Endothelial cell of umbilical vein (primary cell): ENCODE data around the gene C19orf25. TPM values are rescaled to one million over a fixed set of nuclear protein-coding genes. Genes with fewer than 3 reads are reported as not detected.

Experiments used
- BruUV-seq: library from RNA; stranded (reverse); fragments of 400-500 nt; replicated peaks from 2 replicates; lab custom pipeline; 2021; lab: Mats Ljungman, UMichigan
- CTCF ChIA-PET: fragments of 300-600, 350-600 bp; sonication (Branson Sonifier 250); formaldehyde crosslinking; loops from one replicate; lab custom pipeline; 2021; ENCODE audit warnings: antibody characterized with exemption, inconsistent platforms; lab: Charles Lee
- POLR2A ChIA-PET: fragments of 300-600, 350-600 bp; sonication (Branson Sonifier 250); formaldehyde crosslinking; loops from one replicate; lab custom pipeline; 2021; ENCODE audit warnings: antibody characterized with exemption, inconsistent platforms; lab: Charles Lee
- DNase-seq: peaks from one replicate; pipeline ENCODE4 v3.0.0-alpha.2; 2011; ENCODE audit warnings: low read depth, low spot score
- FAIRE-seq: peaks from 2 replicates; lab custom pipeline; 2011; peaks lifted over from hg19 to GRCh38; lab: Jason Lieb, UNC
- H2AFZ ChIP-seq: 2 replicates; pipeline ENCODE4 v1.6.0; 2012; ENCODE audit warnings: low read depth, low read length, control low read depth, inconsistent platforms
- H3K27ac ChIP-seq: 2 replicates; pipeline ENCODE4 v1.5.1; 2011; ENCODE audit warnings: low read depth, mild to moderate bottlenecking, control low read depth, low read length, moderate library complexity; ENCODE audit not compliant: insufficient read depth
- H3K27me3 ChIP-seq, 2 experiments: 2 replicates each; pipeline versions ENCODE4 v1.6.0 to v1.6.1; 2011; ENCODE audit warnings: low read length in 2 of 2, mixed read lengths in 1 of 2; ENCODE audit not compliant: control insufficient read depth in 2 of 2, insufficient read depth in 2 of 2
- H3K36me3 ChIP-seq, 2 experiments: 2 replicates in 1 of 2; 3 replicates in 1 of 2; pipeline ENCODE4 v1.5.1; 2011; ENCODE audit warnings: low read length in 2 of 2, mild to moderate bottlenecking in 1 of 2, moderate library complexity in 1 of 2; ENCODE audit not compliant: control insufficient read depth in 2 of 2, insufficient read depth in 2 of 2; ENCODE audit errors: extremely low read depth in 1 of 2
- H3K4me1 ChIP-seq: 3 replicates; pipeline ENCODE4 v1.5.1; 2011; ENCODE audit warnings: mild to moderate bottlenecking, low read length; ENCODE audit not compliant: control insufficient read depth, insufficient read depth; ENCODE audit errors: extremely low read depth
- H3K4me2 ChIP-seq: 2 replicates; pipeline ENCODE4 v1.6.1; 2011; ENCODE audit warnings: low read length, control low read depth, mixed read lengths; ENCODE audit not compliant: insufficient read depth
- H3K4me3 ChIP-seq, 3 experiments: fragments of 200-600 bp in 1 of 3; sonication (generic), shearing (Covaris generic) in 1 of 3; replicated peaks in 1 of 3; 2 replicates each; pipeline ENCODE4 v1.5.1; 2011 to 2016; ENCODE audit warnings: control low read depth in 3 of 3, low read length in 3 of 3, mild to moderate bottlenecking in 2 of 3, inconsistent platforms in 1 of 3, low read depth in 1 of 3, moderate library complexity in 1 of 3; ENCODE audit not compliant: insufficient read depth in 1 of 3
- H3K79me2 ChIP-seq: 2 replicates; pipeline ENCODE4 v1.6.0; 2012; ENCODE audit warnings: low read length, inconsistent platforms; ENCODE audit not compliant: control insufficient read depth, insufficient read depth
- H3K9ac ChIP-seq: replicated peaks from 2 replicates; pipeline ENCODE3; 2011; ENCODE audit warnings: low read length, control low read depth; ENCODE audit not compliant: insufficient read depth; ENCODE audit errors: extremely low read depth
- H3K9me1 ChIP-seq: replicated peaks from 3 replicates; pipeline ENCODE4 v1.6.0; 2011; ENCODE audit warnings: mild to moderate bottlenecking, low read length; ENCODE audit not compliant: control insufficient read depth, insufficient read depth; ENCODE audit errors: extremely low read depth
- H3K9me3 ChIP-seq: replicated peaks from 2 replicates; pipeline ENCODE4 v1.5.1; 2012; ENCODE audit warnings: low read length, inconsistent platforms; ENCODE audit not compliant: control insufficient read depth, insufficient read depth
- H4K20me1 ChIP-seq: replicated peaks from 2 replicates; pipeline ENCODE3; 2011; ENCODE audit warnings: mild to moderate bottlenecking, low read length; ENCODE audit not compliant: control insufficient read depth, insufficient read depth; ENCODE audit errors: extremely low read depth
- EZH2 ChIP-seq: IDR thresholded peaks from 2 replicates; pipeline ENCODE4 v1.6.1; 2012; ENCODE audit warnings: borderline replicate concordance, low read depth, mild to moderate bottlenecking, moderate library complexity, low read length, inconsistent platforms; ENCODE audit not compliant: severe bottlenecking
- FOS ChIP-seq: IDR thresholded peaks from 2 replicates; pipeline ENCODE4 v1.6.1; 2011; ENCODE audit warnings: mild to moderate bottlenecking, low read length, moderate library complexity, borderline replicate concordance; ENCODE audit not compliant: insufficient read depth
- GATA2 ChIP-seq: IDR thresholded peaks from 2 replicates; pipeline ENCODE4 v1.7.0; 2011; ENCODE audit warnings: low read depth, mild to moderate bottlenecking, moderate library complexity, mixed read lengths, low read length; ENCODE audit not compliant: insufficient read length, insufficient read depth
- JUN ChIP-seq: IDR thresholded peaks from 2 replicates; pipeline ENCODE4 v1.6.1; 2011; ENCODE audit warnings: borderline replicate concordance, low read depth; ENCODE audit not compliant: insufficient read length, insufficient read depth
- MYC ChIP-seq: IDR thresholded peaks from one replicate; pipeline ENCODE4 v1.6.1; 2011; ENCODE audit warnings: mild to moderate bottlenecking, low read depth, low read length
- POLR2A ChIP-seq: IDR thresholded peaks from 2 replicates; pipeline ENCODE4 v1.6.1; 2012; ENCODE audit warnings: low read depth, mild to moderate bottlenecking, control low read depth, low read length
- POLR2AphosphoS5 ChIP-seq: IDR thresholded peaks from 2 replicates; pipeline ENCODE4 v1.6.1; 2012; ENCODE audit warnings: low read depth, mild to moderate bottlenecking, control low read depth, low read length, moderate library complexity; ENCODE audit not compliant: insufficient read depth
- dilution Hi-C: fragments of 300-500 bp; cut with MboI; formaldehyde crosslinking; loops from one replicate; pipeline ENCODE4 v1.15.0; 2019; ENCODE audit warnings: low sequenced_read_pairs; ENCODE audit not compliant: extremely low pct_ligation_motif_present
- intact Hi-C: fragments of 100-400 bp; cut with micrococcal nuclease; formaldehyde crosslinking; loops from one replicate; pipeline ENCODE4 v1.10.0; 2022
- polyA plus RNA-seq, 4 experiments: library from polyadenylated mRNA; depleted of rRNA in 3 of 4; stranded (reverse) in 3 of 4; unstranded in 1 of 4; fragments of >200 nt; gene quantifications; 2 replicates each; pipeline versions ENCODE4 v1.2.1 to v1.2.3, GENCODE V29; 2011 to 2012; ENCODE audit warnings: missing spikeins in 1 of 4
- total RNA-seq: library from RNA; stranded (reverse); gene quantifications from 2 replicates; pipeline ENCODE4 v1.2.3, GENCODE V29; 2021
- TF ChIP-seq, protein P1 (sequence below), 2 donors: IDR thresholded peaks; 1 replicate in 1 of 2; 2 replicates in 1 of 2; pipeline ENCODE4 v1.5.1; 2011; ENCODE audit warnings: low read length in 2 of 2, mild to moderate bottlenecking in 2 of 2, moderate library complexity in 2 of 2, control low read depth in 1 of 2, inconsistent platforms in 1 of 2, low read depth in 1 of 2; ENCODE audit not compliant: insufficient read depth in 1 of 2; ENCODE audit errors: extremely low read depth in 1 of 2
- TF ChIP-seq, protein P2 (sequence below): IDR thresholded peaks from 2 replicates; pipeline ENCODE4 v1.6.1; 2011; ENCODE audit not compliant: insufficient read depth, insufficient read length

Gene C19orf25
- total and polyA plus RNA-seq, 2 donors (not counting 3 experiments of a cell fraction or from before 2014, with no cell fraction given), result 28.0 to 34.6 TPM

DNA sequence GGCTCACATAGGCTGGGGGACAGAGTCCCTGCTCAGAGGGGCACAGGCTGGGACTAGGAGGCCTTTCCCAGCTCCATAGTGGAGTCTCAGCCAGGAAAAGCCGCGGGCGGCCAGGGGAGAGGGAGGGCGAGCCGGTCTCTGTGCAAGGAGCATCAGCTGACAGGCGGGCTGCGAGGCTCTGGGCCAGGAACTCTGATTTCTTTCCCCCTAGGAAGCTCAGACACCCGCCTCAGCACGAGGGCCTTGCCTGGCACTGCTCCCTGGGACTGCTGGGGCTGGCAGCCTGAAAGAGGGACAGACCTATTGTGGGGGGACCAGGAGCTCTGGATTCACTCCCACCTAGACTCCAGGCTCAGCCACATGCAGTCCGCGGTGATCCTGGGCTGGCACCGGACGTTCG, 42.6 kb upstream of the C19orf25 start:
- intact Hi-C loops (no loop called here), dilution Hi-C loops (no loop called here)
- Histone ChIP-seq H3K9me3 (no peaks in the 10 kb centered on the region), H4K20me1 (no peaks in the 10 kb centered on the region), H2AFZ (no peak overlapping the region), H3K27ac (no peak overlapping the region), H3K36me3 (no peaks in the 10 kb centered on the region), H3K4me3 (no peak overlapping the region), H3K4me1 (no peaks in the 10 kb centered on the region), H3K9ac (no peak overlapping the region), H3K9me1 (no peaks in the 10 kb centered on the region), H3K4me2 (no peak overlapping the region), H3K27me3 (peaks cover 9 to 12% of the 10 kb centered on the region in 2 experiments), H3K79me2 (no peaks in the 10 kb centered on the region)
- TF ChIP-seq MYC, result no peak
- no peak for TF ChIP-seq POLR2AphosphoS5
- no peak for TF ChIP-seq JUN
- TF ChIP-seq, protein P1, sequence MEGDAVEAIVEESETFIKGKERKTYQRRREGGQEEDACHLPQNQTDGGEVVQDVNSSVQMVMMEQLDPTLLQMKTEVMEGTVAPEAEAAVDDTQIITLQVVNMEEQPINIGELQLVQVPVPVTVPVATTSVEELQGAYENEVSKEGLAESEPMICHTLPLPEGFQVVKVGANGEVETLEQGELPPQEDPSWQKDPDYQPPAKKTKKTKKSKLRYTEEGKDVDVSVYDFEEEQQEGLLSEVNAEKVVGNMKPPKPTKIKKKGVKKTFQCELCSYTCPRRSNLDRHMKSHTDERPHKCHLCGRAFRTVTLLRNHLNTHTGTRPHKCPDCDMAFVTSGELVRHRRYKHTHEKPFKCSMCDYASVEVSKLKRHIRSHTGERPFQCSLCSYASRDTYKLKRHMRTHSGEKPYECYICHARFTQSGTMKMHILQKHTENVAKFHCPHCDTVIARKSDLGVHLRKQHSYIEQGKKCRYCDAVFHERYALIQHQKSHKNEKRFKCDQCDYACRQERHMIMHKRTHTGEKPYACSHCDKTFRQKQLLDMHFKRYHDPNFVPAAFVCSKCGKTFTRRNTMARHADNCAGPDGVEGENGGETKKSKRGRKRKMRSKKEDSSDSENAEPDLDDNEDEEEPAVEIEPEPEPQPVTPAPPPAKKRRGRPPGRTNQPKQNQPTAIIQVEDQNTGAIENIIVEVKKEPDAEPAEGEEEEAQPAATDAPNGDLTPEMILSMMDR (IDR thresholded peaks at IDR 0.05; ENCODE audit: extremely low read depth in 1 of 2, insufficient read depth in 1 of 2, low read depth in 1 of 2, low read length in 2 of 2), result no peak
- no peak for TF ChIP-seq GATA2
- TF ChIP-seq POLR2A, result no peak
- TF ChIP-seq FOS, result no peak
- TF ChIP-seq, protein P2, sequence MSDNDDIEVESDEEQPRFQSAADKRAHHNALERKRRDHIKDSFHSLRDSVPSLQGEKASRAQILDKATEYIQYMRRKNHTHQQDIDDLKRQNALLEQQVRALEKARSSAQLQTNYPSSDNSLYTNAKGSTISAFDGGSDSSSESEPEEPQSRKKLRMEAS, result no peak
- TF ChIP-seq EZH2, result no peak
- ChIA-PET POLR2A (no interaction called here), CTCF (interaction anchor here (0.8 to 1.4 kb wide), 3 partner anchors 12 to 24 kb away, joined by 3 to 4 read pairs (median 3); no protein-coding TSS in a partner anchor)
- FAIRE-seq, result no peak
- DNase-seq, result no peak
- no TSS peak for BruUV-seq
